HG03060 (cell line): Measurements from ENCODE around the gene OSBP2.

Source experiments
- ATAC-seq: cut with Tn5 transposase; IDR thresholded peaks from one replicate; pipeline ENCODE4 v1.9.1; 2021; ENCODE audit warnings: low read depth, moderate number of reproducible peaks; ENCODE audit not compliant: unreplicated experiment

The OSBP2 gene

GRCh38 chr22:30694640-30695350 is at the start of gene OSBP2:
Gene OSBP2, plus strand, starts transcription at chr22:30694874. Its CDS starts 36 bp downstream, at chr22:30694910.
- ATAC-seq = no peak

GRCh38 chr22:30646518-30647160 is 48.0 kb upstream of the OSBP2 start:
- ATAC-seq = no peak

- no peak for ATAC-seq
Observed at GRCh38 chr22:30647536-30647935, 47.1 kb upstream of the OSBP2 start.

- no peak for ATAC-seq
Observed at GRCh38 chr22:30648825-30649224, 45.8 kb upstream of the OSBP2 start.

- ATAC-seq = no peak
Observed at GRCh38 chr22:30649430-30650007, 45.2 kb upstream of the OSBP2 start.

- ATAC-seq = no peak
Observed at GRCh38 chr22:30650508-30651116, 44.1 kb upstream of the OSBP2 start.

GRCh38 chr22:30652852-30653251 is 41.8 kb upstream of the OSBP2 start:
- no peak for ATAC-seq

GRCh38 chr22:30654361-30654760 is 40.3 kb upstream of the OSBP2 start:
- ATAC-seq = no peak

- ATAC-seq = no peak
Observed at GRCh38 chr22:30655532-30655931, 39.1 kb upstream of the OSBP2 start.

- no peak for ATAC-seq
Observed at GRCh38 chr22:30662040-30662439, 32.6 kb upstream of the OSBP2 start.

GRCh38 chr22:30664798-30665197 is 29.9 kb upstream of the OSBP2 start:
- ATAC-seq = no peak

- no peak for ATAC-seq
Observed at GRCh38 chr22:30665266-30665665, 29.4 kb upstream of the OSBP2 start.

GRCh38 chr22:30665786-30666185 is 28.9 kb upstream of the OSBP2 start:
- no peak for ATAC-seq

GRCh38 chr22:30667107-30667493 is 27.6 kb upstream of the OSBP2 start:
- no peak for ATAC-seq

GRCh38 chr22:30667494-30668385 is 26.9 kb upstream of the OSBP2 start, which contains the start of gene DUSP18:
Gene DUSP18, minus strand, starts transcription at chr22:30667875. Its CDS starts 3,872 bp downstream, at chr22:30664003.
- peak; percentile 73 for ATAC-seq

- no peak for ATAC-seq
Observed at GRCh38 chr22:30668386-30668710, 26.3 kb upstream of the OSBP2 start.

GRCh38 chr22:30671071-30671470 is 23.6 kb upstream of the OSBP2 start:
- ATAC-seq = no peak

- no peak for ATAC-seq
Observed at GRCh38 chr22:30673136-30673535, 21.5 kb upstream of the OSBP2 start.

- no peak for ATAC-seq
Observed at GRCh38 chr22:30674482-30674881, 20.2 kb upstream of the OSBP2 start.

GRCh38 chr22:30675436-30675835 is 19.2 kb upstream of the OSBP2 start:
- no peak for ATAC-seq
